ENCODE measurements around the gene NPC2.

- TF ChIP-seq CTCF (conservative IDR thresholded peaks at IDR 0.05): no peak
- no peak for TF ChIP-seq ZFX (IDR thresholded peaks at IDR 0.05)
These were observed 11.3 kb upstream of the NPC2 start for GRCh38 chr14:74504412-74504811.
